GM06990 (cell line): Measurements from ENCODE around the gene IGF1R.

Experiments
- DNase-seq: peaks from one replicate; pipeline ENCODE4 v3.0.0-alpha.2; 2011; ENCODE audit not compliant: insufficient read length; ENCODE audit errors: extremely low read depth
- H3K27me3 ChIP-seq: replicated peaks from 2 replicates; pipeline ENCODE4 v1.6.0; 2011; ENCODE audit warnings: low read length; ENCODE audit not compliant: control insufficient read depth, insufficient read depth
- H3K36me3 ChIP-seq: 2 replicates; pipeline ENCODE4 v1.5.1; 2011; ENCODE audit warnings: low read length; ENCODE audit not compliant: control insufficient read depth, insufficient read depth
- H3K4me3 ChIP-seq: replicated peaks from 2 replicates; pipeline ENCODE4 v1.5.1; 2011; ENCODE audit warnings: low read depth, mild to moderate bottlenecking, control low read depth, low read length
- TF ChIP-seq, protein P1 (sequence below): IDR thresholded peaks from 2 replicates; pipeline ENCODE4 v1.5.1; 2011; ENCODE audit warnings: low read length, control low read depth, mild to moderate bottlenecking, inconsistent platforms; ENCODE audit not compliant: insufficient read depth, poor library complexity, severe bottlenecking

The IGF1R gene

DNA sequence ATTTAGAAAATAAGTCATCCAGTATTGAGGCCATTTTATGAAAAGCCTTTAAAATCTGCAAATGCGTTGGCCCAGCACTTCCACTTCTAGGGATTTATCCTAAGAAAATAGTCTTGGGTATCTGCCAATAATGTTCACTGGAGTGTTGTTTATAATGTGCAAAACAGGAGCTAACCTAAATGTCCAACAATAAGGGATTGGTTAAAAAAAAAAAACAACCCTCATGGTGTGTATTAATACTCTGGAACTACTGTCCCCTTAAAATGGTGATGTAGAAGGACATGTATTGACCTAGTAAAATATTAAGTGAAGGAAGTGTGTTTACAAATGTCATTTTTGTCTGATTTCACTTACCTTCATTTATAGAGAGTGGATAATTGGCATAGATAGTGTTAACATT lies 58.0 kb downstream of the IGF1R start:
- TF ChIP-seq, protein P1, sequence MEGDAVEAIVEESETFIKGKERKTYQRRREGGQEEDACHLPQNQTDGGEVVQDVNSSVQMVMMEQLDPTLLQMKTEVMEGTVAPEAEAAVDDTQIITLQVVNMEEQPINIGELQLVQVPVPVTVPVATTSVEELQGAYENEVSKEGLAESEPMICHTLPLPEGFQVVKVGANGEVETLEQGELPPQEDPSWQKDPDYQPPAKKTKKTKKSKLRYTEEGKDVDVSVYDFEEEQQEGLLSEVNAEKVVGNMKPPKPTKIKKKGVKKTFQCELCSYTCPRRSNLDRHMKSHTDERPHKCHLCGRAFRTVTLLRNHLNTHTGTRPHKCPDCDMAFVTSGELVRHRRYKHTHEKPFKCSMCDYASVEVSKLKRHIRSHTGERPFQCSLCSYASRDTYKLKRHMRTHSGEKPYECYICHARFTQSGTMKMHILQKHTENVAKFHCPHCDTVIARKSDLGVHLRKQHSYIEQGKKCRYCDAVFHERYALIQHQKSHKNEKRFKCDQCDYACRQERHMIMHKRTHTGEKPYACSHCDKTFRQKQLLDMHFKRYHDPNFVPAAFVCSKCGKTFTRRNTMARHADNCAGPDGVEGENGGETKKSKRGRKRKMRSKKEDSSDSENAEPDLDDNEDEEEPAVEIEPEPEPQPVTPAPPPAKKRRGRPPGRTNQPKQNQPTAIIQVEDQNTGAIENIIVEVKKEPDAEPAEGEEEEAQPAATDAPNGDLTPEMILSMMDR, result no peak
- DNase-seq, result no peak
- Histone ChIP-seq H3K4me3 (no peak overlapping the region), H3K36me3 (no peaks in the 10 kb centered on the region), H3K27me3 (no peaks in the 10 kb centered on the region)

- no peak overlapping the region for H3K4me3 ChIP-seq
- DNase-seq, result no peak
- TF ChIP-seq, protein P1, result no peak
- no peaks in the 10 kb centered on the region for H3K36me3 ChIP-seq
- no peaks in the 10 kb centered on the region for H3K27me3 ChIP-seq
Measured at GRCh38 chr15:98706986-98707385, 58.6 kb downstream of the IGF1R start.

DNA sequence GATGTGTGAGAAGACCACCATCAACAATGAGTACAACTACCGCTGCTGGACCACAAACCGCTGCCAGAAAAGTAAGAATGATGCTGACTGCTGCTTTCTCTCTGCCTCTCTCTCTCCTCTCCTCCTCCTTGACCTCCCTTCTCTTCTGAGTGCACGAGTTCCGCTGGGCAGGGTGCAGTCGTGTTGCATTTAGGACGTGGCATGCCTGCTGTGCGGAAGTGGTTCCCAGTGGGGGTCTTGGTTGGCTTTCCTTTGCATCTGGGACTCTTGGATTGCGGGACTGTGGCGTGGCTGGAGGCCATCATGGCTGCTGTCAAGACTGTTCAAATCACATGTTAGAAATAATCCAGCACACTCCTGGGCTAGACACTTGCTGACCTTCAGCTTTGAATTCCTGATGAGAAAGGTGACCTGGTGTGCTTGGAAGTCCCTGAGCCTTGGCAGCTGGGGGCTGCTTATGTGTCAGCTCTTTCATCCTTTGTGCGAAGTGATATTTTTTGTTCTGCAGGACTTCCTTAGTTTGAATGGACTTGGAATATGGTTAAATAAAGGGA lies 59.8 kb downstream of the IGF1R start:
- Histone ChIP-seq H3K4me3 (no peak overlapping the region), H3K27me3 (no peaks in the 10 kb centered on the region), H3K36me3 (no peaks in the 10 kb centered on the region)
- TF ChIP-seq, protein P1, result no peak
- DNase-seq, result no peak

- H3K36me3 ChIP-seq, result no peaks in the 10 kb centered on the region
- DNase-seq, result no peak
- TF ChIP-seq, protein P1, result no peak
- no peaks in the 10 kb centered on the region for H3K27me3 ChIP-seq
- H3K4me3 ChIP-seq, result no peak overlapping the region
Measured at GRCh38 chr15:98711810-98712209, 63.5 kb downstream of the IGF1R start.

DNA sequence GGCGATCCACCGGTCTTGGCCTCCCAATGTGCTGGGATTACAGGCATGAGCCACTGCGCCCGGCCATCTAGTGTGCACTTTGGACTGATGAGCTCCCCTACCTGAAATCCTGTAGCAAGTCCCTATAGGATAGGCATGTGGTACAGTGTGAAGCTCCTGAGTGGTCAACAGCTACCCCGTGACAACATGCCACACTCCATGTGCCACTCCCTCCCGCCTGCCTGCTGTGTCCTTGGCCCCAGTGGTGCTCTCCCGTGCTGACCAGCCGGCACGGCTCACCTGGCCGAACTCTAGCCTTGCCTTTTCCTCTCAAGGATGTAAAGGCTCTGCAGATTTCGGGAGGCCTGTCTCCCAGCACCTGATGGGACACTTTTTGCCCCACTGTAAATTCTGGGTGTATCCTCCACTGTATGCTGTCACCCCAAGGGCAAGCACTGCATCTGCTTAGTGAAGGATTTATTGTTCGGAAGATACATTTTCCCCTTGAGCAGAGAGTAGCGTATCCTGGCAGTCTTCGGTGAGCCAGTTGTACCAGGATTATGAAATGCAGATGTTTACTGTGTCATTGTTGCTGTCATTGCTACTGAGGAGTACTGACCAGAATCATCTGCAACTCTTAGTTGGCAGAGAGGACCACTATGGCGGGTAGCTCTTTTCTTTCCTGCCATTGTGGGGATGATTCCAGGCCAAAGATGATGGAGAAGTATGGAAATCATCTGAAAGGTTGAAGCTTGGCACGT lies 64.7 kb downstream of the IGF1R start:
- DNase-seq, result no peak
- TF ChIP-seq, protein P1, result no peak
- no peaks in the 10 kb centered on the region for H3K27me3 ChIP-seq

More for the DNA sequence above, 64.7 kb downstream of the IGF1R start:
- no peaks in the 10 kb centered on the region for H3K36me3 ChIP-seq
- H3K4me3 ChIP-seq, result no peak overlapping the region
